ENCODE data around the gene PCDH18. TPM values are rescaled to one million over a fixed set of nuclear protein-coding genes. Genes with fewer than 3 reads are reported as not detected.
"Not testable (repeated sequence)": the region's sequence is repeated elsewhere in the genome, so short reads cannot be mapped to it uniquely, and the experiment has no call there.

The PCDH18 gene
- total RNA-seq, 4 donors from 2014 or later = 4.4 to 18.3 (median 7.2) TPM

DNA sequence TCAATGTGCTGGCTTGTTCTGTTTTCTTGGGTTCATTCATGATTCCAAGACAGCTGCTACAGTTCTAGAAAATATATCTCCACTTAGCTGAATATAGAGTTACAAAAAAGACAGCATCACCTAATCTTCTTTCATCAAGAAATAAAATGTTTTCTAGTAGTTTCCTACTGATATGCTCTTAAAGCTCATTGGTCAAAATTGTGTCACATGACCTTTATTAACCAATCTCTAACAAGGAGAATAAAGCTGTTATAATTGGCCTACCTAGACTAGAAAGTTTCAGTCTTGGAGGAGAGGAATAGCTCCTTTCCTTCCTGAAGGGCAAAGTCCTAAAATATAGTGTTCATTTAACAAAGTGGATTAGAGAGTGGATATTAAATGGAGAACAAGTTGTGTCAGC is 8.1 kb upstream of the PCDH18 start:
- no peak for DNase-seq (ENCODE audit: low spot score in 2 of 2)
- no peak for TF ChIP-seq POLR2A (IDR thresholded peaks at IDR 0.05)
- TF ChIP-seq, protein P1, sequence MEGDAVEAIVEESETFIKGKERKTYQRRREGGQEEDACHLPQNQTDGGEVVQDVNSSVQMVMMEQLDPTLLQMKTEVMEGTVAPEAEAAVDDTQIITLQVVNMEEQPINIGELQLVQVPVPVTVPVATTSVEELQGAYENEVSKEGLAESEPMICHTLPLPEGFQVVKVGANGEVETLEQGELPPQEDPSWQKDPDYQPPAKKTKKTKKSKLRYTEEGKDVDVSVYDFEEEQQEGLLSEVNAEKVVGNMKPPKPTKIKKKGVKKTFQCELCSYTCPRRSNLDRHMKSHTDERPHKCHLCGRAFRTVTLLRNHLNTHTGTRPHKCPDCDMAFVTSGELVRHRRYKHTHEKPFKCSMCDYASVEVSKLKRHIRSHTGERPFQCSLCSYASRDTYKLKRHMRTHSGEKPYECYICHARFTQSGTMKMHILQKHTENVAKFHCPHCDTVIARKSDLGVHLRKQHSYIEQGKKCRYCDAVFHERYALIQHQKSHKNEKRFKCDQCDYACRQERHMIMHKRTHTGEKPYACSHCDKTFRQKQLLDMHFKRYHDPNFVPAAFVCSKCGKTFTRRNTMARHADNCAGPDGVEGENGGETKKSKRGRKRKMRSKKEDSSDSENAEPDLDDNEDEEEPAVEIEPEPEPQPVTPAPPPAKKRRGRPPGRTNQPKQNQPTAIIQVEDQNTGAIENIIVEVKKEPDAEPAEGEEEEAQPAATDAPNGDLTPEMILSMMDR (IDR thresholded peaks at IDR 0.05) = no peak
- H3K4me3 ChIP-seq (ENCODE audit: low read depth, poor library complexity, severe bottlenecking) = no peak overlapping the region
- intact Hi-C loops (cut with DNase I; ENCODE audit: low total_unique reads) = no loop called here

DNA sequence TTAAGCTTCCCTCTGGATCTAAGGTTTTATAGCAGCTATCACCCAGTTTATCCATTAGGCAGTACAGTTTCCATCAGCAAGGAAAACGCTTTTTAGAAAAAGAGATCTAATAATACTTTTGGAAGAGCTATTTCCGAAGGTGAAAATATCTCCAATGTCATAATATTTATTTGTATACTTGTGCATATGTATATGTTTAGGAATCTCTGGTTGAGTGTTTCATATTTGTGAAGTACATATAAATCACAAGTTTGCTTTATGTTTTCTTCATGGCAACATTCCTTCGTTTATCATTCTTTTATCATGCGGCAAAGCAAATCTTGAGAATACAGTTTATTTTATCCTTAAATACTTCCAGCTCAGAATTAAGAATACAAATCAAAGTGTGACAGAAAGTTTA is 6.2 kb upstream of the PCDH18 start:
- DNase-seq (ENCODE audit: low spot score in 2 of 2) = no peak
- intact Hi-C loops (cut with DNase I; ENCODE audit: low total_unique reads) = no loop called here
- no peak overlapping the region for H3K4me3 ChIP-seq (ENCODE audit: low read depth, poor library complexity, severe bottlenecking)
- TF ChIP-seq, protein P1 (IDR thresholded peaks at IDR 0.05) = no peak
- TF ChIP-seq POLR2A (IDR thresholded peaks at IDR 0.05) = no peak
- WGBS, 2 donors = 89 to 92% methylated on average over 4 of the region's 4 CpGs

DNA sequence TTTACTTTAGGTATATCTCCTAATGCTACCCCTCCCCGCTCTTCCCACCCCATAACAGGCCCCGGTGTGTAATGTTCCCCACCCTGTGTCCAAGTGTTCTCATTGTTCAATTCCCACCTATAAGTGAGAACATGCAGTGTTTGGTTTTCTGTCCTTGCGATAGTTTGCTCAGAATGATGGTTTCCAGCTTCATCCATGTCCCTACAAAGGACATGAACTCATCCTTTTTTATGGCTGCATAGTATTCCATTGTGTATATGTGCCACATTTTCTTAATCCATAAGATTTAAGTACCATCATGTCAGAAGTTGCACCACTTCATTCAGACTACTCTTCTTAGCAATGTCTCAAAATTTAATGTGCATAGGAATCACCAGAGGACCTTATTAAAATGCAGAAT is 5.5 kb upstream of the PCDH18 start:
- 93 to 96% methylated on average over 3 of the region's 3 CpGs for WGBS, 2 donors
- intact Hi-C loops (cut with DNase I; ENCODE audit: low total_unique reads); H3K4me3 ChIP-seq (ENCODE audit: low read depth, poor library complexity, severe bottlenecking); DNase-seq (ENCODE audit: low spot score in 2 of 2): not testable (repeated sequence)

DNA sequence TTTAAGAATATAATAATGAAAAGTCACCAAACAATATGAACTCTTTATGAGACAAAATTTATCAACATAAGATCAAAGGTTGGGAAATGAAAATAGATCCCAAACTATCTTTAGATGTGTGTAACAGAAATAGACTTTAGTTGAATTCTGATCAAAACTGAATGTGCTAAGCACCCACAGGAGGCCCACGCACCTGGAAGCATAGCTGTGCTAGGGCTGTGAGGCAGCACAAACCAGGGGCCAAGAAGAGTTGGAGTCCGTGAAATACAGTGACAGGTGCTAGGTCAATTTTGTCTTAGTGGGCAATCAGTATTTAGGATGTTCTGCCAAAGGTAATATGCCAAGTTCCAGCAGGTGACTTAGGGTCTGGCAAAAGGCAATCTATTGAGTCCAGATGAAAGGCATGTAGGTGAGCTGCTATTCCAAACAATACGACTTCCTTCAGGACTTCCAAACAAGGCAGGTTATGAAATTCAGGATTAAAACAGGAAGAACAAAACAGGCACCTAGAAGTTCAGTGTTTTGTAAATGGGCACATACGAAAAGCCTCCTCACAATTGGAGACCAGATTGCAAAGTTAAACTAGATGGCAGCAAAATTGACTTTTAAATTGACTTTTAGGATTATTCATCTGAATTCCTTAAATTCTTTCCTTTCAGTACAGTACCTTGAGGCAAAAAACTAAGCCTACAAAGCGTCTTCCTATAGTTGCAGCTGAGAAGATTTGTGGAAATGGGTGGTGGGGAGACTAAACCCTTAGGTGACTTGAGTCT is 4.7 kb upstream of the PCDH18 start:
- intact Hi-C loops (cut with DNase I; ENCODE audit: low total_unique reads) = no loop called here
- WGBS, 2 donors = 83 to 85% methylated on average over 5 of the region's 5 CpGs
- no peak for DNase-seq (ENCODE audit: low spot score in 2 of 2)
- H3K4me3 ChIP-seq (ENCODE audit: low read depth, poor library complexity, severe bottlenecking) = no peak overlapping the region
- TF ChIP-seq, protein P1 (IDR thresholded peaks at IDR 0.05) = no peak
- no peak for TF ChIP-seq POLR2A (IDR thresholded peaks at IDR 0.05)

DNA sequence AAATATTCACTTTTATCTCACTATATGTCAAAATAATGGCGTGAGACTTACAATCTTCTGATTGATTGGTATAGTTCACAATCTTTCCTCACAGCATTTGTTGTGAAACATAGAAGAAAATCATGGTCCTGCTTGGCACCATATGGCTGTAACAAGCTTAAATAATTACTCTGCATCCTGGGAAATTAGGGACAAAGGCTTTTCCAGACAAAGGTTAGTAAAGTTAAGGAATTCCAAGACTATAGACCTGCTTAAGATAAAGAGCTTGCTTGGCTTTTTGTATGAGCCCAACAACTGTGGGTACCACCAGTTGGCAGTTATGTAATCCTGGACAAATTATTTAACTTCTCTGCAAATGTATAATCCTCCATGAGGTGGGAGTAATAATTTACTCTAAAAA is 3.4 kb upstream of the PCDH18 start:
- H3K4me3 ChIP-seq (ENCODE audit: low read depth, poor library complexity, severe bottlenecking) = no peak overlapping the region
- no peak for DNase-seq (ENCODE audit: low spot score in 2 of 2)
- 96 to 98% methylated on average over 1 of the region's 1 CpG for WGBS, 2 donors
- intact Hi-C loops (cut with DNase I; ENCODE audit: low total_unique reads) = no loop called here
- TF ChIP-seq, protein P1 (IDR thresholded peaks at IDR 0.05) = no peak
- no peak for TF ChIP-seq POLR2A (IDR thresholded peaks at IDR 0.05)

DNA sequence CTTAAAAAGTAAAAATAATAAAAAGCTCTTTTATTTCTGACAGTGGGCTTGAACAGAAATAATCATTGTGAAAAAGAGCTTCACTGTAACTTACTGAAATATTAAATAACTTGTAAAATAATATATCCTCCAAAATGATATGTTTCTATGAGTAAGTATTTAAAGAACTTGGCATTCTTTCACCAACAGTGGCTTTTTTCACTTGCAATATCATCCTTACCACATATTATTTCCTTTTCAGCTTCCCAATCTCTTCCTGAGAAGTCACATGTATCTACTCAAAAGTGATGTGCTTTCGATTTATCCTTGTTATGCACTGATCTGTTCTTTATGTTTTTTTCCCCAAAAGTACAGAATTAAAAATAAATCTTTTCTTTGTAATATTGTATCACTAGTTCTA is 2.2 kb upstream of the PCDH18 start:
- H3K4me3 ChIP-seq (ENCODE audit: low read depth, poor library complexity, severe bottlenecking) = no peak overlapping the region
- TF ChIP-seq POLR2A (IDR thresholded peaks at IDR 0.05) = no peak
- TF ChIP-seq, protein P1 (IDR thresholded peaks at IDR 0.05) = no peak
- intact Hi-C loops (cut with DNase I; ENCODE audit: low total_unique reads) = no loop called here
- no peak for DNase-seq (ENCODE audit: low spot score in 2 of 2)
- 50 to 59% methylated on average over 1 of the region's 1 CpG for WGBS, 2 donors
